Gastroesophageal sphincter (tissue), 3 donors: ENCODE data around the gene BTBD6.
"Not testable (repeated sequence)": the region's sequence is repeated elsewhere in the genome, so short reads cannot be mapped to it uniquely, and the experiment has no call there.

Experiments
- CTCF ChIP-seq, 4 experiments: fragments of 200-600 bp in 2 of 4; fragments of 450-650 bp in 2 of 4; sonication (generic) in 1 of 4; IDR thresholded peaks; one replicate each; pipeline ENCODE4 v1.5.1; 2017 to 2019; ENCODE audit warnings: antibody characterized with exemption in 4 of 4, mild to moderate bottlenecking in 2 of 4, moderate library complexity in 2 of 4
- POLR2A ChIP-seq, 2 donors: fragments of 450-650 bp; IDR thresholded peaks; one replicate each; pipeline ENCODE4 v1.6.1; 2017; ENCODE audit warnings: antibody characterized with exemption in 2 of 2, mild to moderate bottlenecking in 2 of 2, moderate library complexity in 1 of 2

DNA sequence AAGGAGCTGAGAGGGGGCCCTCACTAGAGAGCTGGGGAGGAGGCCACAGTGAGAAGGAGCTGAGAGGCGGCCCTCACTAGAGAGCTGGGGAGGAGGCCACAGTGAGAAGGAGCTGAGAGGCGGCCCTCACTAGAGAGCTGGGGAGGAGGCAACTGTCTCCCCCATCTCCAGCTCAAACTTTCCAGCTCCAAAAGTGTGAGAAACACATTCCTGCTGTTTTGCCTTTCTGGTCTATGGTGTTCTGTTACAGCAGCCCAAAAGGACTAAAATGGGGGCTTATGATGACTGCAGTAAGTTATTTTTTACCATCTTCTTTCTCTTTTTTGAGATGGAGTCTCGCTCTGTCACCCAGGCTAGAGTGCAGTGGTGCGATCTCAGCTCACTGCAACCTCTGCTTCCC is 29.1 kb downstream of the BTBD6 start:
- not testable (repeated sequence) for TF ChIP-seq CTCF, POLR2A (IDR thresholded peaks at IDR 0.05)
